SK-N-SH (cell line): ENCODE results near the gene KCNE2. TPM values are rescaled to one million over a fixed set of nuclear protein-coding genes. Genes with fewer than 3 reads are reported as not detected.

Experiments
- CTCF ChIA-PET: fragments of 300-600, 350-600 bp; formaldehyde crosslinking; extraction: SDS; loops from one replicate; lab custom pipeline; 2021; lab: Yijun Ruan, JAX
- POLR2A ChIA-PET: fragments of 350-600 bp; sonication (Branson Sonifier 250); formaldehyde crosslinking; extraction: SDS; loops from one replicate; lab custom pipeline; 2020; ENCODE audit warnings: antibody characterized with exemption, inconsistent platforms; lab: Yijun Ruan, JAX
- DNase-seq: peaks from one replicate; pipeline ENCODE4 v3.0.0; 2012
- H2AFZ ChIP-seq: fragments of 200-600 bp; sonication (generic); 2 replicates; pipeline ENCODE4 v1.8.1; 2016; ENCODE audit warnings: antibody characterized with exemption, mild to moderate bottlenecking, low read depth
- H3F3A ChIP-seq: fragments of 200-600 bp; sonication (generic); replicated peaks from 2 replicates; pipeline ENCODE3; 2016; ENCODE audit warnings: antibody characterized with exemption, mild to moderate bottlenecking; ENCODE audit not compliant: insufficient read depth
- H3K27ac ChIP-seq, 2 experiments: fragments of 200-500 bp in 1 of 2; fragments of 200-600 bp in 1 of 2; sonication (Bioruptor generic) in 1 of 2; sonication (generic), shearing (Covaris generic) in 1 of 2; 2 replicates each; pipeline versions ENCODE4 v1.5.1 to v1.6.1; 2014 to 2016; ENCODE audit warnings: low read depth in 2 of 2, inconsistent platforms in 1 of 2, low read length in 1 of 2, mild to moderate bottlenecking in 1 of 2, mixed read lengths in 1 of 2
- H3K27me3 ChIP-seq: fragments of 200-600 bp; sonication (generic), shearing (Covaris generic); 2 replicates; pipeline ENCODE4 v1.6.1; 2016; ENCODE audit warnings: mixed run types; ENCODE audit not compliant: insufficient read depth
- H3K36me3 ChIP-seq, 2 experiments: fragments of 200-500 bp in 1 of 2; fragments of 200-600 bp in 1 of 2; sonication (Bioruptor generic) in 1 of 2; sonication (generic) in 1 of 2; replicated peaks in 1 of 2; 2 replicates each; pipeline versions ENCODE3 to v1.5.1; 2014 to 2016; ENCODE audit warnings: low read length in 1 of 2, mild to moderate bottlenecking in 1 of 2; ENCODE audit not compliant: insufficient read depth in 2 of 2, control insufficient read depth in 1 of 2
- H3K4me1 ChIP-seq, 2 experiments: fragments of 200-500 bp in 1 of 2; fragments of 200-600 bp in 1 of 2; sonication (Bioruptor generic) in 1 of 2; sonication (generic), shearing (Covaris generic) in 1 of 2; 2 replicates each; pipeline versions ENCODE4 v1.5.1 to v1.6.1; 2014 to 2016; ENCODE audit warnings: low read depth in 1 of 2, low read length in 1 of 2, mixed run types in 1 of 2; ENCODE audit not compliant: insufficient read depth in 2 of 2, control insufficient read depth in 1 of 2
- H3K4me2 ChIP-seq: fragments of 200-600 bp; sonication (generic), shearing (Covaris generic); 2 replicates; pipeline ENCODE4 v1.6.1; 2017; ENCODE audit warnings: mixed run types
- H3K4me3 ChIP-seq, 2 experiments: fragments of 200-500 bp in 1 of 2; fragments of 200-600 bp in 1 of 2; sonication (Bioruptor generic) in 1 of 2; sonication (generic), shearing (Covaris generic) in 1 of 2; 2 replicates each; pipeline versions ENCODE4 v1.5.1 to v1.8.1; 2014 to 2016; ENCODE audit warnings: low read depth in 2 of 2, inconsistent platforms in 1 of 2, low read length in 1 of 2, mild to moderate bottlenecking in 1 of 2, mixed read lengths in 1 of 2, moderate library complexity in 1 of 2
- H3K79me2 ChIP-seq: fragments of 200-600 bp; sonication (generic); 2 replicates; pipeline ENCODE4 v1.8.1; 2017; ENCODE audit warnings: mild to moderate bottlenecking; ENCODE audit not compliant: insufficient read depth
- H3K9ac ChIP-seq: fragments of 200-600 bp; sonication (generic); 2 replicates; pipeline ENCODE4 v1.6.1; 2017; ENCODE audit warnings: mixed run types
- H3K9me2 ChIP-seq: fragments of 200-600 bp; sonication (generic); 2 replicates; pipeline ENCODE4 v1.6.1; 2017; ENCODE audit warnings: mixed run types
- H3K9me3 ChIP-seq: fragments of 200-600 bp; sonication (generic); 2 replicates; pipeline ENCODE4 v1.6.1; 2017; ENCODE audit warnings: mixed run types, mild to moderate bottlenecking, moderate library complexity
- H4K20me1 ChIP-seq: fragments of 200-600 bp; sonication (generic); 2 replicates; pipeline ENCODE4 v1.6.1; 2017; ENCODE audit warnings: mild to moderate bottlenecking, mixed run types; ENCODE audit not compliant: insufficient read depth
- EZH2phosphoT487 ChIP-seq: fragments of 200-600 bp; sonication (generic); IDR thresholded peaks from 2 replicates; pipeline ENCODE4 v1.6.1; 2017; ENCODE audit warnings: low read depth, mixed run types, mild to moderate bottlenecking, antibody characterized with exemption, moderate library complexity, borderline replicate concordance
- FOSL2 ChIP-seq: IDR thresholded peaks from 2 replicates; pipeline ENCODE4 v1.4.0; 2012; ENCODE audit warnings: low read depth, mild to moderate bottlenecking, moderate library complexity, borderline replicate concordance
- GABPA ChIP-seq: IDR thresholded peaks from 2 replicates; pipeline ENCODE4 v1.4.0; 2012; ENCODE audit warnings: low read depth, mild to moderate bottlenecking
- GATA2 ChIP-seq: sonication (generic); formaldehyde crosslinking; IDR thresholded peaks from 2 replicates; pipeline ENCODE4 v1.5.0; 2020; ENCODE audit warnings: mild to moderate bottlenecking, missing genetic modification reagents
- IRF3 ChIP-seq: fragments of 150-350 bp; IDR thresholded peaks from 2 replicates; pipeline ENCODE4 v1.6.1; 2016; ENCODE audit warnings: mild to moderate bottlenecking, low read depth, low read length
- MAX ChIP-seq: IDR thresholded peaks from 2 replicates; pipeline ENCODE4 v1.4.0; 2012; ENCODE audit warnings: low read depth
- MXI1 ChIP-seq: IDR thresholded peaks from 2 replicates; pipeline ENCODE4 v1.6.1; 2012; ENCODE audit warnings: mild to moderate bottlenecking, low read depth, low read length, improper control_type of control experiment
- NRF1 ChIP-seq: IDR thresholded peaks from 2 replicates; pipeline ENCODE4 v1.6.1; 2012; ENCODE audit warnings: low read depth, mild to moderate bottlenecking, low read length
- RCOR1 ChIP-seq: fragments of 150-350 bp; IDR thresholded peaks from 2 replicates; pipeline ENCODE4 v1.6.1; 2017; ENCODE audit warnings: antibody characterized with exemption, low read length
- RFX5 ChIP-seq: IDR thresholded peaks from 2 replicates; pipeline ENCODE4 v1.6.1; 2012; ENCODE audit warnings: mild to moderate bottlenecking, improper control_type of control experiment, low read length
- RXRA ChIP-seq: IDR thresholded peaks from 2 replicates; pipeline ENCODE4 v1.4.0; 2012; ENCODE audit warnings: low read depth, mild to moderate bottlenecking, borderline replicate concordance
- TAF1 ChIP-seq: IDR thresholded peaks from 2 replicates; pipeline ENCODE4 v1.6.1; 2012; ENCODE audit warnings: low read depth, mild to moderate bottlenecking, low read length, moderate library complexity, borderline replicate concordance
- TCF12 ChIP-seq: IDR thresholded peaks from 2 replicates; pipeline ENCODE4 v1.4.0; 2012
- TEAD4 ChIP-seq: IDR thresholded peaks from 2 replicates; pipeline ENCODE4 v1.4.0; 2012; ENCODE audit warnings: mild to moderate bottlenecking, borderline replicate concordance; ENCODE audit not compliant: insufficient read depth
- ZBTB33 ChIP-seq: IDR thresholded peaks from 2 replicates; pipeline ENCODE4 v1.4.0; 2012; ENCODE audit warnings: low read depth, borderline replicate concordance
- WGBS: methylation state at CpG from one replicate; pipeline ENCODE4 v1.1.6; 2017; ENCODE audit warnings: low lambda C conversion rate; 5-methylcytosine and 5-hydroxymethylcytosine counted together
- polyA plus RNA-seq, 3 experiments: library from polyadenylated mRNA; depleted of rRNA; stranded (reverse); fragments of >200 nt; gene quantifications; 2 replicates each; pipeline ENCODE4 v1.2.3, GENCODE V29; 2012

Gene KCNE2
- polyA plus RNA-seq, 1 of the 3 experiments (the other 2 are of a cell fraction), result 0.05 TPM

GRCh38 chr21:34344584-34344983 lies 19.2 kb upstream of the KCNE2 start:
- no peak overlapping the region for H2AFZ ChIP-seq
- no peaks in the 10 kb centered on the region for H3K9me2 ChIP-seq
- no peaks in the 10 kb centered on the region for H4K20me1 ChIP-seq
- no peaks in the 10 kb centered on the region; a peak in 1 of 4 replicates for H3K4me1 ChIP-seq
- H3K4me3 ChIP-seq, result no peak overlapping the region
- no peak overlapping the region for H3K4me2 ChIP-seq
- WGBS, result 62% methylated on average over 5 of the region's 5 CpGs
- H3K36me3 ChIP-seq, result no peaks in the 10 kb centered on the region
- TF ChIP-seq TAF1 (no peak), FOSL2 (no peak), GABPA (no peak), TEAD4 (no peak), EZH2phosphoT487 (no peak), MAX (no peak), RFX5 (no peak), IRF3 (no peak), ZBTB33 (no peak), MXI1 (no peak), GATA2 (CRISPR knock-in tag) (no peak), NRF1 (no peak), TCF12 (no peak), RCOR1 (no peak), RXRA (no peak)
- H3K79me2 ChIP-seq, result no peaks in the 10 kb centered on the region
- ChIA-PET POLR2A (no interaction called here), CTCF (interaction anchor here (22.3 kb wide), 1 partner anchor 421 kb away, joined by 407 read pairs; no protein-coding TSS in a partner anchor)
- DNase-seq, result no peak
- no peaks in the 10 kb centered on the region for H3K9me3 ChIP-seq
- H3K9ac ChIP-seq, result no peak overlapping the region
- no peak overlapping the region for H3K27ac ChIP-seq
- no peaks in the 10 kb centered on the region for H3F3A ChIP-seq
- no peaks in the 10 kb centered on the region for H3K27me3 ChIP-seq
